ENCODE measurements around the gene ACTL7B. TPM values are rescaled to one million over a fixed set of nuclear protein-coding genes. Genes with fewer than 3 reads are reported as not detected.
A peak's percentile ranks its signal among the peaks of the same experiment; 100 is the strongest.
"Not testable (repeated sequence)": the region's sequence is repeated elsewhere in the genome, so short reads cannot be mapped to it uniquely, and the experiment has no call there.

Gene ACTL7B
- polyA plus RNA-seq, 6 donors from 2014 or later, result not detected

DNA sequence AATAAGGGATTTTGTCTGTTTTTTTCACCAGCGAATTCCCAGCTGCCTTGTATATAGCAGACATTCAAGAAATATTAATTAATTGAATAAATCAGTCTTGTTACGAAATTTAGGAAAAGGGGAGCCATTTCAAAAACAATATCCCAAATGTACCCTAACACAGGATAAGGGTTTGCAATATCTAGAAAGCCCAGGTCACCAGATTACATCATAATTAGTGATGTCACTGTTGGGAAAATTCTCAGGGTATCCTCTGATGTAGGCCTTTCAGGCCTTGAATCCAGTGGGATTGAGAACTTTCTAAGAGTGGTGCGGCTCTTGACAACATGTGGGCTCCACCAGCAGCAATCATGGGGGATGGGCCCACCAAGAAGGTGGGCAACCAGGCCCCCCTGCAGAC lies 6.2 kb upstream of the ACTL7B start, which contains the start of gene ACTL7A:
Gene ACTL7A (plus strand): TSS at position 270 of the 400 bp plus-strand sequence. CDS start 57 bp downstream, at position 327.
- no peaks in the 10 kb centered on the region for H3K27me3 Mint-ChIP-seq
- H3K4me3 Mint-ChIP-seq, result no peak within 1 kb of the TSS
- H3K4me1 Mint-ChIP-seq, result peaks cover 0 to 4% (median 0%) of the 10 kb centered on the region in 3 donors
- peaks cover under 1 to 1% of the 10 kb centered on the region in 2 donors for H3K36me3 Mint-ChIP-seq
- peaks cover 0 to 6% (median 0%) of the 10 kb centered on the region in 7 donors for H3K9me3 Mint-ChIP-seq
- DNase-seq (no peak), ATAC-seq (ENCODE audit: low read depth in 2 of 2) (no peak)
- H3K27ac Mint-ChIP-seq, result peak within 1 kb of the TSS in 3 of 6 donors; percentile 40 to 83 (median 71)

DNA sequence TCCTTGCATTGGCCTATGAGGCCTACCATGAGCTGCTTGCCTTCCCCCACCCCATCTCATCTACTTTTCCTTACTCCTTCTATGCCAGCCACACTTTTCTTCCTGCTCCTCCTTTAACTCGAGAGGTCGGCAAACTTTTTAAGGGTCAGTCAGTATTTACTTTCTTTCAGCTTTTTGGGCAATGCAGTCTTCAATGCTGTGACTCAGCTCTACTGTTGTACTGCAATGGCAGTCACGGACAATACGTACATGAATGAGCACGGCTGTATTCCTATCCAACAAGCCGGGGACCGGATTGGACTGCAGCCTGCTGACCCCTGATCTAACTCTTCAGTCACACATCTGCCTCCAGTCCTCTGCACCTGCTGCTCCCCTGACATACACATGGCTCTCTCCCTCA lies 5.7 kb upstream of the ACTL7B start:
- DNase-seq (no peak), ATAC-seq (ENCODE audit: low read depth in 2 of 2) (no peak)
- Mint-ChIP-seq H3K27ac (peak overlapping the region in 1 of 6 donors; percentile 71), H3K9me3 (peaks cover 0 to 6% (median 0%) of the 10 kb centered on the region in 7 donors), H3K36me3 (no peaks in the 10 kb centered on the region), H3K4me1 (peaks cover 0 to 4% (median 0%) of the 10 kb centered on the region in 3 donors), H3K4me3 (no peak overlapping the region), H3K27me3 (no peaks in the 10 kb centered on the region)

GRCh38 chr9:108860764-108861163 lies 5.0 kb upstream of the ACTL7B start:
- Mint-ChIP-seq H3K27me3 (no peaks in the 10 kb centered on the region), H3K36me3 (no peaks in the 10 kb centered on the region)

GRCh38 chr9:108860354-108860753 lies 4.6 kb upstream of the ACTL7B start:
- no peak for ATAC-seq (ENCODE audit: low read depth in 2 of 2)

More at GRCh38 chr9:108860764-108861163, 5.0 kb upstream of the ACTL7B start:
- Mint-ChIP-seq H3K4me3 (no peak overlapping the region), H3K4me1 (peaks cover 0 to 4% (median 0%) of the 10 kb centered on the region in 3 donors), H3K27ac (no peak overlapping the region), H3K9me3 (peaks cover 0 to 6% (median 0%) of the 10 kb centered on the region in 7 donors)
- ATAC-seq (ENCODE audit: low read depth in 2 of 2) (no peak), DNase-seq (no peak)

GRCh38 chr9:108859459-108860114 lies 3.8 kb upstream of the ACTL7B start:
- DNase-seq (no peak), ATAC-seq (ENCODE audit: low read depth in 2 of 2) (no peak)
- Mint-ChIP-seq H3K27ac (peak overlapping the region in 1 of 6 donors; percentile 59), H3K9me3 (peaks cover 0 to 6% (median 0%) of the 10 kb centered on the region in 7 donors), H3K4me3 (no peak overlapping the region), H3K4me1 (peaks cover 0 to 4% (median 0%) of the 10 kb centered on the region in 3 donors), H3K27me3 (no peaks in the 10 kb centered on the region), H3K36me3 (no peaks in the 10 kb centered on the region)

More at GRCh38 chr9:108860354-108860753, 4.6 kb upstream of the ACTL7B start:
- no peak overlapping the region for H3K27ac Mint-ChIP-seq
- H3K27me3 Mint-ChIP-seq, result no peaks in the 10 kb centered on the region
- H3K9me3 Mint-ChIP-seq, result peaks cover 0 to 6% (median 0%) of the 10 kb centered on the region in 7 donors
- peaks cover 0 to 4% (median 0%) of the 10 kb centered on the region in 3 donors for H3K4me1 Mint-ChIP-seq
- no peak for DNase-seq
- H3K4me3 Mint-ChIP-seq, result no peak overlapping the region
- no peaks in the 10 kb centered on the region for H3K36me3 Mint-ChIP-seq

DNA sequence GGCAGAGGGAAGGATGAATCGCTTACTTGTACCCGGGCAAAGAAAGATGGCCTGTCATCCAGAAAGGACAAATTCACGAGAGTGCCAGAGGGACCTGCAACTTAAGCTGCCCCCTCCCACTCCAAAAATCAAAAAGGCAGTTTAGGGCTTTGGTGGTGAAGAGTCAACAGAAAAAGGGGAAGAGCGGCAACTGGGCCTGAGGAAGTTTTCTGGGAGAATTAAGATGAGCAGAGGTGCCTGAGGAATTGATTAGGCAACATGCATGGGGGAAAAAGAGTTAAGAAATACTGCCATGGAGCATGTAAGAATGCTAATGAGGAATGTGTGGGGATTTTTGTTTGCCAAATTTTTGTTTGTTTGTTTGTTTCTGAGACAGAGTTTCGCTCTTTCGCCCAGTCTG lies 1.8 kb upstream of the ACTL7B start:
- ATAC-seq (ENCODE audit: low read depth in 2 of 2) (no peak), DNase-seq (no peak)
- peaks cover 0 to 4% (median 0%) of the 10 kb centered on the region in 3 donors for H3K4me1 Mint-ChIP-seq
- no peaks in the 10 kb centered on the region for H3K36me3 Mint-ChIP-seq
- peaks cover 0 to 6% (median 0%) of the 10 kb centered on the region in 7 donors for H3K9me3 Mint-ChIP-seq
- H3K27ac Mint-ChIP-seq, result peak overlapping the region in 2 of 6 donors; percentile 6 to 65
- H3K4me3 Mint-ChIP-seq, result no peak overlapping the region
- no peaks in the 10 kb centered on the region for H3K27me3 Mint-ChIP-seq

DNA sequence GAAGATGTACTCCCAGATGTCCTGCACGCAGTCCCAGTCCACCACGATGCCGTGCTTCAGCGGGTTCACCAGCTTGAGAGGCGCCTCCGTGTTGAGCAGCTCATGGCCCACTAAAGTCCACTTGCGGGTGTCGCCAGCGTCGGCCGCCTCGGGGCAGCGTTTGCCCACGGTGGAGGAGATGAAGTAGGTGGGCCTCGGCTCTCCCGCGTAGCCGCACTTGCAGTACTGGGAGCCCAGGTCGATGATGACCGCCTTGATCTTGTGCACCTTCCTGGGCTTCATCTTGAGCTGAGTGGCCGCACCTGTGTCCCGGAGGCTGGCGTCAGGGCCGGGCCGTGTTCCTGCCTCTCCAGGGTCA lies 278 bp downstream of the ACTL7B start:
- no peak for DNase-seq
- Mint-ChIP-seq H3K27me3 (peaks cover 0 to 5% (median 0%) of the 10 kb centered on the region in 3 donors), H3K27ac (no peak overlapping the region), H3K4me3 (no peak overlapping the region), H3K36me3 (no peaks in the 10 kb centered on the region), H3K4me1 (peaks cover 0 to 4% (median 0%) of the 10 kb centered on the region in 3 donors), H3K9me3 (peaks cover 0 to 6% (median 0%) of the 10 kb centered on the region in 7 donors)
- no peak for ATAC-seq (ENCODE audit: low read depth in 2 of 2)

DNA sequence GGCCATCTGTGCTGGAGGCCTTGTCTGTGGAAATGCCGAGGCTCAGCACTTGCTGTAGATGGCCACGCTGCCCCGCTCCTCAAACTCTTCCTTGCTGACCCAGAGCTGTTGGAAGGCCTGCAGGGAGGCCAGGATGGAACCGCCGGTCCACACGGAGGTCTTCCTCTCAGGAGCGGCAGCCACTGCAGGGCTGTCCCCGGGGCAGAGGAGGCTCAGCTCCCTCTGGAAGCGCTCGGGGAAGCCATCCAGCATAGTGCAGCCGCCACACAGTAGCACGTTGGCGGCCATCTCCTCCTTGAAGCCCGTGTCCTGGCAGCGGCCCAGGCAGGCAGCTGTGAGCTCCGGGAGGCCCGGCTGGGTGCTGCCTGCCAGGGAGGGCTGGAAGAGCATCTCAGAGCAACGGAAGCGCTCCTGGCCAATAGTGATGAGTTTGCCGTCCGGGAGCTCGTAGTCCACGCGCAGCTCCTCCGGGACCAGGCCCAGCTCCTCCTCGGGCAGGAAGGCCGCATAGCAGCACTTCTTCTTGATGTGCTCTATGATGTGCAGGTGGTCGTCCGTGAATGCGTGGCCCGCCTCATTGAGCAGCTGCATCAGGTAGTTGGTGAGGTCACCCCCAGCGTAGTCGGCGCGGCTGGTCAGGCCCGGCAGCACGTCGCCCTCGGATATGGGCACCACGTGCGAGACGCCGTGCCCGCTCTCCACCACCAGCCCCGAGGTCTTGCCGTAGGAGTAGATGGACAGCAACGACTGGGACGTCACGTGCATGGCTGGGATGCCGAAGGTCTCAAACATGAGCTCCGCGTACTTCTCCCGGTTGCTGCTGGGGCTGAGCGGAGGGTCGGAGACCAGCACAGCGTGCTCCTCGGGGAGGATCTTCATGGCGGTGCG lies 901 bp downstream of the ACTL7B start:
- Mint-ChIP-seq H3K4me1 (peaks cover 0 to 4% (median 0%) of the 10 kb centered on the region in 3 donors), H3K27me3 (peaks cover 0 to 5% (median 0%) of the 10 kb centered on the region in 3 donors), H3K27ac (no peak overlapping the region), H3K36me3 (no peaks in the 10 kb centered on the region), H3K9me3 (peaks cover 0 to 6% (median 0%) of the 10 kb centered on the region in 7 donors), H3K4me3 (no peak overlapping the region)
- DNase-seq (no peak), ATAC-seq (ENCODE audit: low read depth in 2 of 2) (no peak)

- ATAC-seq (ENCODE audit: low read depth in 2 of 2) (no peak), DNase-seq (no peak)
- no peak overlapping the region for H3K4me3 Mint-ChIP-seq
- peaks cover 0 to 2% (median 0%) of the 10 kb centered on the region in 7 donors for H3K9me3 Mint-ChIP-seq
- H3K27me3 Mint-ChIP-seq, result peaks cover 0 to 5% (median 0%) of the 10 kb centered on the region in 3 donors
- H3K36me3 Mint-ChIP-seq, result no peaks in the 10 kb centered on the region
- H3K27ac Mint-ChIP-seq, result peak overlapping the region in 1 of 6 donors; percentile 9
- H3K4me1 Mint-ChIP-seq, result no peaks in the 10 kb centered on the region
These were observed 1.7 kb downstream of the ACTL7B start for GRCh38 chr9:108854094-108854493.

- Mint-ChIP-seq H3K9me3 (no peaks in the 10 kb centered on the region), H3K36me3 (no peaks in the 10 kb centered on the region), H3K27me3 (peaks cover 0 to 5% (median 4%) of the 10 kb centered on the region in 3 donors), H3K4me3 (no peak overlapping the region), H3K4me1 (no peaks in the 10 kb centered on the region), H3K27ac (peak overlapping the region in 2 of 6 donors; percentile 19 to 61)
- DNase-seq (no peak), ATAC-seq (ENCODE audit: low read depth in 2 of 2) (no peak)
These were observed 3.7 kb downstream of the ACTL7B start for GRCh38 chr9:108852079-108852478.

DNA sequence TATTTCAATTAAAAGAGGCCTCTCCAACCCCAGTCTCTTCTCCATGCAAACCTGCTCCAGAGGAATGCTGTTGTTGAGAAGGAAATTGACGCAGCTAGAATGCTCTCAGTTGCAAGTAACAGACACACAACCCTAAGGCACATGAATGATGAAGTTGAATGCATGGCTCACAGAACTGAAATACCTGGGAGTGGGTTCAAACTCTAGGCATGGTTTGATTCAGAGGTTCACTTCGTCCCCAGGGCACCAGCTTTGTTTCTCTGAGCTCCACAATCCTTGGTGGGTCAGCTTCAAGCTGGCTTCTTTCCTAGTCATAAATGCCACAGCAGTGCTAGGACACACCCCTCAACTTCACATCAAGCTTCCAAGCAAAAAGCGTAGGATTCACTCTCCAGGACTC lies 4.6 kb downstream of the ACTL7B start:
- ATAC-seq (ENCODE audit: low read depth in 2 of 2) (no peak), DNase-seq (no peak)
- peaks cover 0 to 5% (median 4%) of the 10 kb centered on the region in 3 donors for H3K27me3 Mint-ChIP-seq
- peaks cover 0 to 5% (median 0%) of the 10 kb centered on the region in 3 donors for H3K4me1 Mint-ChIP-seq
- H3K36me3 Mint-ChIP-seq, result no peaks in the 10 kb centered on the region
- H3K27ac Mint-ChIP-seq, result no peak overlapping the region
- H3K9me3 Mint-ChIP-seq, result no peaks in the 10 kb centered on the region
- no peak overlapping the region for H3K4me3 Mint-ChIP-seq

GRCh38 chr9:108850293-108850897 lies 5.4 kb downstream of the ACTL7B start:
- ATAC-seq (ENCODE audit: low read depth in 2 of 2), result no peak
- Mint-ChIP-seq H3K4me1 (peaks cover 0 to 13% (median 0%) of the 10 kb centered on the region in 3 donors), H3K27ac (no peak overlapping the region), H3K9me3 (no peaks in the 10 kb centered on the region), H3K36me3 (no peaks in the 10 kb centered on the region), H3K27me3 (peaks cover 0 to 5% (median 4%) of the 10 kb centered on the region in 3 donors), H3K4me3 (no peak overlapping the region)
- DNase-seq, result no peak

- ATAC-seq (ENCODE audit: low read depth in 2 of 2); H3K4me3 Mint-ChIP-seq; DNase-seq; H3K36me3 Mint-ChIP-seq; H3K27ac Mint-ChIP-seq; H3K9me3 Mint-ChIP-seq; H3K27me3 Mint-ChIP-seq: not testable (repeated sequence)
- peaks cover 0 to 15% (median 0%) of the 10 kb centered on the region in 3 donors for H3K4me1 Mint-ChIP-seq
These were observed 7.5 kb downstream of the ACTL7B start for GRCh38 chr9:108848296-108848695.

Measured in naive B cell (primary cell).